Left colon (tissue), 2 donors: Measurements from ENCODE around the gene GATAD2A. TPM values are rescaled to one million over a fixed set of nuclear protein-coding genes. Genes with fewer than 3 reads are reported as not detected.
"Not testable (repeated sequence)": the region's sequence is repeated elsewhere in the genome, so short reads cannot be mapped to it uniquely, and the experiment has no call there.

Experiments used
- ATAC-seq: fragments of 200-7000 bp; cut with Tn5 transposase; one replicate; pipeline ENCODE4 v1.9.1; 2020; ENCODE audit warnings: mild to moderate bottlenecking, moderate library complexity
- DNase-seq, 2 donors: peaks; one replicate each; pipeline ENCODE4 v3.0.0-alpha.2; 2020
- intact Hi-C, 2 donors: fragments of 100-400 bp; cut with DNase I in 1 of 2; cut with micrococcal nuclease in 1 of 2; formaldehyde crosslinking; loops; one replicate each; pipeline versions ENCODE4 v1.11.2 to v1.14.0; 2022; cut with DNase I, micrococcal nuclease
- total RNA-seq, 2 donors: library from RNA; stranded (reverse); fragmentation: NEBNext Ultra II Directional; extraction: Animal tissue kit (Norgen Biotek cat#: 25700); gene quantifications; one replicate each; pipeline ENCODE4 v1.2.1, GENCODE V29; 2021
- donor health status: DM: no; HTN: no; CAD: no.
- donor health status: DM: yes; HTN: yes; CAD: no.

GATAD2A gene
- total RNA-seq, 2 donors from 2014 or later = 104 to 135 TPM

DNA sequence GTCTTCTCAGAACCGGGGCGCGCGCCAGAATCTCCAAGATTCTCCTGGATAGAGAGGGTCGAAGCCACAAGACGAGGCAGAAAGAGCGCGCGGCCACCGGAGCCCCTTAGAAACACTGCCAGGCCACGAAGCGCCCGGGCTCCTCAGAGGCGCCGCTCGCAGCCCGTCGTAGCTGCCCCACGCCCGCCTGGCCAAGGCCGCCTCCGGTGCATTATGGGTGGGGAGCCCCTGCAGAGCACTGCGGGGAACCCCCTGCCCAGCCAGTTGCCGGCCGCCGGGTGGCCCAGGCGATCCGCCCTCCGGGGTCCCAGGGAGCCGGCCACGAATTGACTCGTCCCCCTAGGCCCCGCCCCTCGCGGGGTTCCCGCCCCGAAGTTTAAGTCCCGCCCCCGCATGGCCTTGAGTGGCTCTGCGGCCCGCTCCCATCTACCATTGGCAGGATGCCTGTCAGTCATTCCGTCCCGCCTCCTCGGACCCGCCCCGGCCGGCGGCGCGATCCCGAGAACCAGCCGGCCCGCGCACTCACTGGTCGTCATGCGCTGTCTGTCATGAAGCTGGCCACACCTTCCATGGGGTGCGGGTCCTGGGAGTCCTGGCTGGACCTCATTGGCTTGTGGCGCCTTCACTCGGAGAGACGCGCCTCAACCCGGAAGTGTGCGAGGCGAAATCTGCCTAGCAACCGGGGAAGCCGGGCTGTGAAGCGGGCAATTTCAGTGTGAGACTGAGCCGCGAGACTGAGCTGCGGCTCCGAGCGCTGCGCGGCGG, 20.2 kb upstream of the GATAD2A start:
- DNase-seq = peak; percentile 99 to 100
- intact Hi-C loops = no loop called here
- ATAC-seq = peak; percentile 85

- ATAC-seq (no peak), DNase-seq (no peak)
- intact Hi-C loops = no loop called here
Observed at GRCh38 chr19:19385896-19386869, 19.3 kb upstream of the GATAD2A start.

DNA sequence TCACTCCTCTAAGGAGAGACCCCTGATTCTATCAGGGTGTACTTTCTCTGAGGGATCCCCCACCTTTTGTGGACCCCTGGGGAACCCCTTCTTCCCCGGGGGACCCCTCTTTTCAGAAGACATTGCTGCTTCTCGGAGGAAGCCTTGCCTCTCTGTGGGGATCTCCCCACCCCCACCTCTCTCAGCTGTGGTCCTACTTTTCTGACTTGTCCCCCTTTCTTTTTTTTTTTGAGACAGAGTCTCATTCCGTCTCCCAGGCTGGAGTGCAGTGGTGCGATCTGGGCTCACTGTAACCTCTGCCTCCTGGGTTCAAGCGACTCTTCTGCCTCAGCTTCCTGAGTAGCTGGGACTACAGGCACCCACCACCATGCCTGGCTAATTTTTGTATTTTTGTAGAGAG, 18.4 kb upstream of the GATAD2A start:
- ATAC-seq (no peak), DNase-seq (no peak)
- intact Hi-C loops = no loop called here

DNA sequence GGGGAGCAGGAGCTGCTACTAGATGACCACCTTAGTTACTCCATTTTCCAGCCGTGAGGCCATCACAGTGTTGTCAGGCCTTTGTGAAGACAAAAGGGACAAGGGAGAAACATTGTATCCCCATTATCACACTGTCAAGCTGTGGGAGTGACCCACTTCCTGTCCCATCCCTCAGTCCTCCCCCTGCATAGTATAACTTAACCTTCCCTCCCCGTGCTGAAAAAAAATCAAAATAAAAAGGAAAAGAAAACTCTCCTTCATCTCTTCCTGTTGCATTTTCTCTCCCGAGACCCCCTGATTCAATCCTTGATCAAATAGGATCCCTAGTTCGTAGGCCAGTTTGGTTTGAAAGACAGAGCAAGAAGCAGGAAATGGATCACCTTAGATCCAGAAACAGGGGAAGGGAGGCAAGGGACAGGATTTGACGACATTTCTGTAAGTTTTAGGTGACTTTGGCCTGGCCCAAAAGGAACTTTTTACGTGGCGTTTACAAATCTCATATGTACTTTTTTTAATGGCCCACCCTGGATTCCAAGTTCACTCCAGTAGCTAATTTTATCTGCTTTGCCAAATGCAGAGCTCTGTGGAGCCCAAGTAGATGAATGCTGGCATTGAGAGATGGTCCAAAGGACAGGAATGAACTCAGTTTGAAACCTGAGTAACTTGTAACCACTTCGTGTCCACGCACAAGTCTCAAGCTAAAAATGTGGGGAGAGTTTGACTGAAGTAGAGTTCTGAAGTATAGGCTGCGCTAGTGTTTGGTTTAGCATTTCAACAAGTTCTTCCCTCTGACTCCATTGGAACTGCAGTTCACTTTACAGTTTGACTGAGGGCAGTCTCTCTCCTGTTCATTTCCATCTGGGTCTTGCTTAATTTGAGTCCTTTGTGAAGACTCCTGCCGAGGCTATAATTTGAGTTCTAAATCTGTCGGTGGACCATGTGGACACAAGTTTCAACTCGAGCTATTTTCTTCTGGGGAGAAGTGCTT, 16.6 kb upstream of the GATAD2A start:
- DNase-seq (no peak), ATAC-seq (no peak)
- intact Hi-C loops = no loop called here

DNA sequence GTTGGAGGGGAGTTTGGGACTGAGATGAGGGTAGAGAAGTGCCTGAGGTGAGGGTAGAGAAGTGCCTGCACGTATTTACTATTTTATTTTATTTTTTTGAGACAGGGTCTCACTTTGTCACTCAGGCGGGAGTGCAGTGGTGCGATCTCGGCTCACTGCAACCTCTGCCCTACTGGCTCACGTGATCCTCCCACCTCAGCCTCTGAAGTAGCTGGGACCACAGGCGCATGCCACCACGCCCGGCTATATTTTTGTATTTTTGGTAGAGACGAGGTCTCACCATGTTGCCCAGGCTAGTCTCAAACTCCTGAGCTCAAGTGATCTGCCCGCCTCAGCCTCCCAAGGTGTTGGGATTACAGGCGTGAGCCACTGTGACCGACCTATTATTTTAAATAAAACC, 15.8 kb upstream of the GATAD2A start:
- DNase-seq, ATAC-seq, intact Hi-C loops: not testable (repeated sequence)

GRCh38 chr19:19394333-19394732, 11.1 kb upstream of the GATAD2A start:
- DNase-seq, intact Hi-C loops, ATAC-seq: not testable (repeated sequence)

GRCh38 chr19:19399733-19400433, 5.6 kb upstream of the GATAD2A start:
- DNase-seq = no peak
- intact Hi-C loops = no loop called here
- ATAC-seq = no peak

- intact Hi-C loops = no loop called here
- no peak for DNase-seq
- no peak for ATAC-seq
Observed at GRCh38 chr19:19402656-19403372, 2.7 kb upstream of the GATAD2A start.

- ATAC-seq = no peak
- intact Hi-C loops = no loop called here
- DNase-seq = no peak
Observed at GRCh38 chr19:19403373-19403901, 2.0 kb upstream of the GATAD2A start.

- peak; percentile 52 to 67 for DNase-seq
- peak; percentile 20 for ATAC-seq
- intact Hi-C loops = loop anchor here in 1 of 2 donors (5.0 kb wide), 1 partner anchor 214 kb away; the partner anchor contains the start of genes BORCS8 and RFXANK
Observed at GRCh38 chr19:19405971-19406877, 749 bp downstream of the GATAD2A start.

DNA sequence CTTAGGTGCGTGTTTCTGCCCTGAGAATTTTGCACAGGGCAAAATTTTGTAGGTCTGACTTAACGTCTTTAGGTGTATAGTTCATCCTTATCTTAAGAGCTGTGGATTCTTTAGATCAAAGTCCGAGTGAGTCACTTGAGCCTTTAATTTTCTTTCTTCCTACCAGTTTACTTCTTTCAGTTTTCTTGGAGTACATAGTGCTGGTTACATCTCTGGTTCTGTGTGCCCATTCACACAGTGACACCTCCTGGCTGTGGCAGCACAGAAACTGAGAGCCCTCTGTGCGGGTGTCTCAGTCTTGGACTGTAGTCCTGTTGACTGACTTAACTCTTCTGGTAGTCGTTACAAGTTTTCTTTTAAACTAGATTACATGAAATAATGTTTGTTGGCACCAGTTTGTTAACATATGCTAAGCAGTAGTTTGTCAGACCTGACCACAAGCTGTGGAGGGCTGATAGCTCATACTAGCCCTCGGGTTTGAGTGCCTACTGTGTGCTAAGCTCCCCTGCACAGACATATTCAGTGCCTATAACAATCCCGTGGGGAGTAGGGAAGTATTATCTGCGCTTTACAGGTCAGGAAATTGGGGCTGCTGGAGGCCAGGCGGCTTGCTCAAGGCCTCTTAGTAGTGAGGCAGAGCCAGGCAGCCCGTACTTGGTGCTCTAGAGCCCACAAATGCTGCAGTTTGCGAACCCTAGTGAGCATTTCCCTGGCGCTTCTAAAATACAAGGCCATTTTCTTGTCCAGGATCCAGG, 1.6 kb downstream of the GATAD2A start:
- intact Hi-C loops = loop anchor here in 1 of 2 donors (5.0 kb wide), 1 partner anchor 215 kb away; the partner anchor contains the start of genes BORCS8 and RFXANK
- peak; percentile 61 for ATAC-seq
- DNase-seq = peak; percentile 62 to 77

- intact Hi-C loops = loop anchor here in 1 of 2 donors (5.0 kb wide), 1 partner anchor 215 kb away; the partner anchor contains the start of genes BORCS8 and RFXANK
- DNase-seq = no peak
- ATAC-seq = no peak
Observed at GRCh38 chr19:19407633-19407930, 2.1 kb downstream of the GATAD2A start.

- ATAC-seq (no peak), DNase-seq (no peak)
- intact Hi-C loops = loop anchor here in 1 of 2 donors (5.0 kb wide), 1 partner anchor 217 kb away; the partner anchor contains the start of genes BORCS8 and RFXANK
Observed at GRCh38 chr19:19409205-19409604, 3.7 kb downstream of the GATAD2A start.

- no peak for DNase-seq
- intact Hi-C loops = loop anchor here in 1 of 2 donors (5.0 kb wide), 1 partner anchor 217 kb away; the partner anchor contains the start of genes BORCS8 and RFXANK
- no peak for ATAC-seq
Observed at GRCh38 chr19:19409631-19410030, 4.2 kb downstream of the GATAD2A start.
